ENCODE results near the gene BRPF3.

The BRPF3 gene

GRCh38 chr6:36196113-36196879 is at the start of gene BRPF3:
TSS of gene BRPF3 (plus strand) at chr6:36196744. CDS start at chr6:36200323, 3,579 bp downstream.
- peak; percentile 62 for TF ChIP-seq CTCF (IDR thresholded peaks at IDR 0.05)
- H3K4me3 ChIP-seq, result peak within 1 kb of the TSS; percentile 84
- peak within 1 kb of the TSS; percentile 96 to 98 for H3K27ac ChIP-seq
- DNase-seq (ENCODE audit: low spot score), result peak; percentile 84

DNA sequence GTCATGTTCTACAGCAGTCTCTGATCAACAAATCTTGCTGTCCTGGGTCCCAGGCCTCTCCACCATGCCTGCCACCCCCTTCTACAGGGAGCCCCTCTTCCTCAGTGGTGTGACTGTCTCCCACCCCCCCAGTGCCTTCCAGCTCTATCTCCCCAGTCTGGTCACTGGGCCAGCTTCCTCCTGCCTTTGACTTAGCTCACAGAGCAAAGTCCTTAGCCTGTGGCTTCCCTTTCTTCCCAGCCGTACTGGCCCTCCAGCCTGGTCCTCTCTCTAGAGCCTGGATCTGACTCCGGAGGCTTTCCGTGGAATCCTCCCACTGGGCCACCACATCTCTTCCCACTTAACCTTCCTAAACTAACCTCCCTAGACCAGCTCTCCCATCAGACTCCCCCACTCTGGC is 49.2 kb upstream of the BRPF3 start:
- no peak for TF ChIP-seq CTCF (IDR thresholded peaks at IDR 0.05)
- no peak for DNase-seq (ENCODE audit: low spot score)
- Histone ChIP-seq H3K4me3 (no peak overlapping the region), H3K27ac (no peak overlapping the region)

DNA sequence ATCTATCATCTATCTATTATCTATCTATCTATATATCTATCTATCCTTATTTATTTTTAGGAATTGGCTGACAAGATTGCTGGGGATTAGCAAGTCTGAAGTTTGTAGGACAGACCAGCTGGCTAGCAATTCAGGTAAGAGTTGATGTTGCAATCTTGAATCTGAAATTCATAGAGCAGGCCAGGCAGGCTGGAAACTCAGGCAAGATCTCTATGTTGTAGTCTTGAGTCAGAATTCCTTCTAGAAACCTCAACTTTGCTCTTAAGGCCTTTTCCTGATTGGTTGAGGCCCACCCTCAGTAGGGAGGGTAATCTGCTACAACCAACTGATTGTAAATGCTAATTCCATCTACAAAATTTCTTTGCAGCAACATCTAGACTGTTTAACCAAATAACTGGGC is 47.1 kb upstream of the BRPF3 start:
- no peak overlapping the region for H3K27ac ChIP-seq
- H3K4me3 ChIP-seq, result no peak overlapping the region
- no peak for DNase-seq (ENCODE audit: low spot score)
- TF ChIP-seq CTCF (IDR thresholded peaks at IDR 0.05), result no peak

GRCh38 chr6:36150283-36150682 is 46.3 kb upstream of the BRPF3 start:
- Histone ChIP-seq H3K27ac (no peak overlapping the region), H3K4me3 (no peak overlapping the region)
- no peak for DNase-seq (ENCODE audit: low spot score)
- TF ChIP-seq CTCF (IDR thresholded peaks at IDR 0.05), result no peak

DNA sequence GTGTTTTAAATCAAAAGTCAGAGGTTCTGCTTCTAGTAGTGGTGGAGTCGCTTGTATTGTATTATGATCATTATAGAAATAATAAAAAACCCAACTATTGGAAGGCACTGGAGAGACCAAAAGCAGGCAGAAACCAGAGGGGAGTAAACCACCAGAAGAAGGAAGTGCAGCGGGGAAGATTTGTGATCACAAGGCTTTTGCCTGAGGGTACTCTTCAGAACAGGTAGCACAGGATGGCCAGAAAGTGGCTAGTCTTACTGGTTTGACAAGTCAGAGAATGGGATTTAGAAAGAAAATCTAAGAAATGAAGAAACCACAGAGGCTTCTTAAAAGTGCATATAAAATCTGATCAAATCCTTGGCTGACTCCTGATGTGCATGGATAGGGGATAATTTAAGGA is 42.3 kb upstream of the BRPF3 start:
- Histone ChIP-seq H3K4me3 (no peak overlapping the region), H3K27ac (no peak overlapping the region)
- DNase-seq (ENCODE audit: low spot score), result no peak
- no peak for TF ChIP-seq CTCF (IDR thresholded peaks at IDR 0.05)

- Histone ChIP-seq H3K27ac (no peak overlapping the region), H3K4me3 (no peak overlapping the region)
- no peak for TF ChIP-seq CTCF (IDR thresholded peaks at IDR 0.05)
- no peak for DNase-seq (ENCODE audit: low spot score)
Observed at GRCh38 chr6:36155662-36156061, 40.9 kb upstream of the BRPF3 start.

DNA sequence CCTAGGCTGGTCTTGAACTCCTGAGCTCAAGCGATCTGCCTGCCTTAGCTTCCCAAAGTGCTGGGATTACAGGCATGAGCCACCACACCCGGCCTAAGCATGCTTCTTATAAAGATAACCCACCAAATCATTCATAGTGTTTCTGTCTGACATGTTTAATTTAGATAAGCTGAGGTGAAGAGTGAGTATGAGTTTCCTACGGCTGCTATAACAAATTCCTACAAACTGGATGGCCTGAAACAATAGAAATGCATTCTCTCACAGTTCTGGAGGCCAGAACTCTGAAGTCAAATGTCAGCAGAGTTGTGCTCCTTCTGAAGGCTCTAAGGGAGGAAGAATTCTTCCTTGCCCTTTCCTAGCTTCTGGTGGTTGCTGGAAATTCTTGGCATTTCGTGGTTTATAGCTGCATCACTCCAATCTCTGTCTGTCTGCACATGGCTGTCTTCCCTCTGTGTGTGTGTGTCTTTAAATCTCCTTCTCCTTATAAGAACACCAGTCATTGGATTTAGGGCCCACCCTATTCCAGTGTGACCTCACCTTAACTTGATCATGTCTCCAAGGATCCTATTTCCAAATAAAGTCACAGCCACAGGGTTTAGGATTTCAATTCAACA is 36.3 kb upstream of the BRPF3 start:
- Histone ChIP-seq H3K27ac (no peak overlapping the region), H3K4me3 (no peak overlapping the region)
- TF ChIP-seq CTCF (IDR thresholded peaks at IDR 0.05), result no peak
- DNase-seq (ENCODE audit: low spot score), result no peak

All from coronary artery (tissue), 2 donors.